Common myeloid progenitor, CD34-positive (primary cell): ENCODE results near the gene SORL1.

Experiments
- CTCF ChIA-PET: fragments of 350-600 bp; sonication (Branson Sonifier 250); formaldehyde crosslinking; loops from one replicate; lab custom pipeline; 2021; ENCODE audit warnings: antibody characterized with exemption; lab: Charles Lee
- POLR2A ChIA-PET: fragments of 350-600 bp; sonication (Branson Sonifier 250); formaldehyde crosslinking; loops from one replicate; lab custom pipeline; 2021; ENCODE audit warnings: antibody characterized with exemption; lab: Charles Lee
- DNase-seq, 3 donors: peaks; one replicate each; pipeline versions ENCODE4 v3.0.0 to v3.0.0-alpha.2; 2013
- H3K27ac ChIP-seq, 2 experiments: 1 replicate in 1 of 2; 2 replicates in 1 of 2; pipeline ENCODE4 v1.7.0; 2013; ENCODE audit warnings: inconsistent platforms in 2 of 2, low read length in 2 of 2, mild to moderate bottlenecking in 2 of 2, low read depth in 1 of 2, moderate library complexity in 1 of 2; ENCODE audit not compliant: severe bottlenecking in 2 of 2, insufficient read depth in 1 of 2, poor library complexity in 1 of 2
- H3K27me3 ChIP-seq, 5 experiments: replicated peaks in 2 of 5; 1 replicate in 3 of 5; 2 replicates in 2 of 5; pipeline versions ENCODE4 v1.6.1 to v1.7.0; 2013; ENCODE audit warnings: low read length in 4 of 5, mild to moderate bottlenecking in 2 of 5, moderate library complexity in 2 of 5, inconsistent platforms in 1 of 5; ENCODE audit not compliant: insufficient read depth in 5 of 5, control insufficient read depth in 4 of 5
- H3K36me3 ChIP-seq, 4 experiments: 1 replicate in 2 of 4; 2 replicates in 2 of 4; pipeline versions ENCODE4 v1.6.1 to v1.7.0; 2013; ENCODE audit warnings: low read length in 3 of 4, control low read depth in 1 of 4, mild to moderate bottlenecking in 1 of 4; ENCODE audit not compliant: control insufficient read depth in 4 of 4, insufficient read depth in 4 of 4
- H3K4me1 ChIP-seq, 4 experiments: 1 replicate in 3 of 4; 2 replicates in 1 of 4; pipeline versions ENCODE4 v1.6.1 to v1.7.1; 2013; ENCODE audit warnings: low read length in 3 of 4, mild to moderate bottlenecking in 3 of 4, control low read depth in 1 of 4, inconsistent platforms in 1 of 4, moderate library complexity in 1 of 4; ENCODE audit not compliant: control insufficient read depth in 4 of 4, insufficient read depth in 4 of 4; ENCODE audit errors: control extremely low read depth in 1 of 4
- H3K4me3 ChIP-seq, 7 experiments: 1 replicate in 4 of 7; 2 replicates in 3 of 7; pipeline versions ENCODE4 v1.5.1 to v1.7.0; 2013; ENCODE audit warnings: mild to moderate bottlenecking in 7 of 7, low read length in 6 of 7, moderate library complexity in 6 of 7, inconsistent platforms in 2 of 7, low read depth in 2 of 7, control low read depth in 1 of 7; ENCODE audit not compliant: insufficient read depth in 4 of 7, control insufficient read depth in 1 of 7; ENCODE audit errors: extremely low read depth in 1 of 7
- H3K9me3 ChIP-seq, 5 experiments: 1 replicate in 4 of 5; 2 replicates in 1 of 5; pipeline versions ENCODE4 v1.6.1 to v1.7.1; 2013; ENCODE audit warnings: low read length in 4 of 5, mild to moderate bottlenecking in 2 of 5, inconsistent platforms in 1 of 5, low read depth in 1 of 5, moderate library complexity in 1 of 5; ENCODE audit not compliant: control insufficient read depth in 4 of 5, insufficient read depth in 2 of 5; ENCODE audit errors: control extremely low read depth in 1 of 5
- WGBS: methylation state at CpG from one replicate; pipeline ENCODE4 v1.1.5; 2013; ENCODE audit not compliant: insufficient coverage; 5-methylcytosine and 5-hydroxymethylcytosine counted together

The SORL1 gene

DNA sequence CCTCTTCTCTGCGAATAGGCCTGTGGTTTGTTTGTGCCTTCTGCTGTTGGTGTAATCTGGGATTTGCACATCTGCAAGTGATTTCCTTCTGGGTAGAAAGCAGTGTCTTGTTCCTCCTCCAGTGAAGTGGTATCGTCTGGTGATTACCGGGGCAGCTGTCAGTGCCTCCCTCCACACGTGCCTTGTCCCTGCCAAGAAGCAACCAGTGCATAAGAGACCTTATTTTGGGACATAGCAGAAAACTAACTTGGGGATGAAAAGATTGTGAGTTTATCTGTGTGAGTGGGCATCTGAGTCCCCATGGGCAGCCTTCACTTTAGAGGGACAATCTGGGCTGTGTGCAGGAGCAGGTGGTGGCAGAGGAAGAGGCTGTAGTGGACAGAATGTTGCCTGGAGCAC lies 72.1 kb downstream of the SORL1 start:
- H3K36me3 ChIP-seq, result peaks cover 2 to 53% (median 35%) of the 10 kb centered on the region in 4 experiments
- peak overlapping the region in 2 of 7 experiments; percentile 1 to 3 for H3K4me3 ChIP-seq
- no peaks in the 10 kb centered on the region for H3K27me3 ChIP-seq
- DNase-seq, result peak; percentile 19 to 87 (median 76)
- ChIA-PET CTCF (interaction anchor here (1.5 to 1.6 kb wide), 3 partner anchors 10 to 73 kb away, joined by 3 to 7 read pairs (median 3); no protein-coding TSS in a partner anchor), POLR2A (interaction anchor here (0.6 to 1.5 kb wide), 2 partner anchors 41 to 109 kb away, joined by 3 to 6 read pairs; no protein-coding TSS in a partner anchor)
- no CpG with 5 or more reads among the region's 4 CpGs for WGBS
- H3K4me1 ChIP-seq, result peaks cover 4 to 29% (median 12%) of the 10 kb centered on the region in 4 experiments
- H3K27ac ChIP-seq, result no peak overlapping the region
- H3K9me3 ChIP-seq, result peaks cover 0 to 7% (median 0%) of the 10 kb centered on the region in 5 experiments

- ChIA-PET POLR2A (no interaction called here), CTCF (interaction anchor here (1.5 to 1.6 kb wide), 2 partner anchors 11 to 74 kb away, joined by 3 to 7 read pairs; no protein-coding TSS in a partner anchor)
- H3K36me3 ChIP-seq, result peaks cover 5 to 59% (median 35%) of the 10 kb centered on the region in 4 experiments
- H3K9me3 ChIP-seq, result peaks cover 0 to 18% (median 3%) of the 10 kb centered on the region in 5 experiments
- no peaks in the 10 kb centered on the region for H3K27me3 ChIP-seq
- H3K4me1 ChIP-seq, result peaks cover 4 to 26% (median 12%) of the 10 kb centered on the region in 4 experiments
- DNase-seq, result no peak
- H3K27ac ChIP-seq, result no peak overlapping the region
- no peak overlapping the region for H3K4me3 ChIP-seq
Observed at GRCh38 chr11:121525376-121525775, 73.3 kb downstream of the SORL1 start.

DNA sequence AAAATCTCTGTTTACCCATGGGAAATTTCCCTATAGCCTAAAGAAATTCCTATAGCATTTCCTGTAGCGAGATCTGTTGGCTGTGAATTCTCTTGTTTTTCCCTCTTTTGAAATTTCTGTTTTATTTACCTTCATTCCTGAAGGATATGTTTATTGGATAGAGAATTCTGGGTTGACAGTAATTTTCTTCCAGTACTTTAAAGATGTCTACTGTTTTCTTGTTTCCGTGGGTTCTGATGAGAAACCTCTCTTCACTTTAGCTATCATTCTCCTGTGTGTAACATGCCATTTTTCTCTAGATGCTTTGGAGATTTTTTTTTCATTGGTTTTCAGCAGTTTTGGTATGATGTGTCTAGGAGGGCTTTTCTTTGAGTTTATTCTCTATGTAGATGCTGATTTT lies 78.1 kb downstream of the SORL1 start:
- peaks cover 0 to 21% (median 3%) of the 10 kb centered on the region in 5 experiments for H3K9me3 ChIP-seq
- CTCF ChIA-PET, result no interaction called here
- WGBS, result no CpG with 5 or more reads among the region's 2 CpGs

DNA sequence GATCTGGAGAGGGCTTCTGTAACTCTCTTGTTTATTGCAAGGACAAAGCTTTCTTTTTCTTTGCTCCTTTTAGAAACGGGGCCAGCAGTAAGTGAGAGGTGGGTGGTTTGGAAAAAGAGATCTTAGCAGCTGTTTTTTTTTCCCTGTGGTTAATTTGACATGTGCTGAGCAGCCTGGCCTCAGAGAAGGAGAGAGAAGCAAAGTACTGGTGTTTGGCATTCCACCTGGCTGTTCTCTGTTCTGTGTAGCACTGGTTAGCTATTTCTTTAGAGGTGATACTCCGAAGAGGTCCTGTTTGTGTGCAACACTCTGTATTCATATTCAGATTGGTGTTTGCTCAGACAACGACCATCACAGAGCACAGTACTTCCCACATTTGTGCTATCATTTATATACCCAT lies 81.5 kb downstream of the SORL1 start:
- Histone ChIP-seq H3K27me3 (no peaks in the 10 kb centered on the region), H3K27ac (no peak overlapping the region), H3K4me1 (peaks cover 6 to 10% (median 9%) of the 10 kb centered on the region in 4 experiments), H3K4me3 (no peak overlapping the region), H3K36me3 (peaks cover 8 to 49% (median 29%) of the 10 kb centered on the region in 4 experiments), H3K9me3 (peaks cover 0 to 16% (median 3%) of the 10 kb centered on the region in 5 experiments)
- ChIA-PET POLR2A (no interaction called here), CTCF (interaction anchor here (0.8 to 2.2 kb wide), 14 partner anchors 15 to 339 kb away, joined by 3 to 19 read pairs (median 5); partner anchors contain the start of genes SORL1 and SORL1-AS1)
- DNase-seq, result no peak
- 86% methylated on average over 1 of the region's 3 CpGs for WGBS

More for the DNA sequence above, 78.1 kb downstream of the SORL1 start:
- Histone ChIP-seq H3K27me3 (no peaks in the 10 kb centered on the region), H3K36me3 (peaks cover 7 to 44% (median 21%) of the 10 kb centered on the region in 4 experiments), H3K4me3 (no peak overlapping the region), H3K27ac (no peak overlapping the region), H3K4me1 (peaks cover 6 to 10% (median 9%) of the 10 kb centered on the region in 4 experiments)
- no peak for DNase-seq
- POLR2A ChIA-PET, result interaction anchor here (0.5 kb wide), 1 partner anchor 13 kb away, joined by 5 read pairs; no protein-coding TSS in a partner anchor

- 65% methylated on average over 8 of the region's 12 CpGs for WGBS
- Histone ChIP-seq H3K4me1 (peaks cover 6 to 10% (median 9%) of the 10 kb centered on the region in 4 experiments), H3K36me3 (peaks cover 7 to 43% (median 28%) of the 10 kb centered on the region in 4 experiments), H3K4me3 (no peak overlapping the region), H3K27me3 (no peaks in the 10 kb centered on the region), H3K27ac (no peak overlapping the region), H3K9me3 (peaks cover 0 to 13% (median 3%) of the 10 kb centered on the region in 5 experiments)
- POLR2A ChIA-PET, result no interaction called here
- peak; percentile 50 to 74 (median 73) for DNase-seq
- CTCF ChIA-PET, result interaction anchor here (0.7 to 2.2 kb wide), 12 partner anchors 21 to 340 kb away, joined by 3 to 19 read pairs (median 6); partner anchors contain the start of genes SORL1 and SORL1-AS1
Observed at GRCh38 chr11:121534131-121535093, 82.3 kb downstream of the SORL1 start.

DNA sequence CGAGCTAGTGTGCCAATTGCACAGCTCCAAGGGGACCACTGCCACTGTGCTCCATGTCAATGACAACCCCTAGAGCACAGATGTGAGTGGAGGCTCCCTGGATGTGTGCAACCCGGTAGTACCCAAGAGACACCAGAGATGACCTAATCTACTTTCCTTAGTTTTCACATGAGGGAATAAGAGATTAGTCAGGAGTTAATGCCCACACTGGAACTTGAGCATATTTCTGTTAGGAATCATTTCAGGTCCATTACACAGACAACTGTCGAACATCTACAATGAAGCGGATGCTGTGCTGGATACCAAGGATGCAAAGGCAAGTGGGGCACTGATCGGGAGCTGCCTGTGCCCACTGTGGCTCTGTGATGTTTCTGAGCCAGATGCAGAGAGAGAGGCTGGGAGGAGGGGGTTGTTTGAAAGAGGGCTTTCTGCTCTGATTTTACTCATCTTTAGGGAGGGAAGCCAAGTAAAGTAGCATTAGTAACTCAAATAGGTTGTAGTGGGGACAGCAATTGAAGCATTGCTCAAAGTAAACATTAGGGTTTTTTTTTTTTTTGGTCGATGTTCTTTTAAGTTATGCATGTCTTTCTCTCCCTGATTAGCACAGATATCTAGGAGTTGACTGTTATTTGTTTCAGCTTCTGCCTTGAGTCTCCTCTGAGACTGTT lies 83.1 kb downstream of the SORL1 start:
- no peak for DNase-seq
- Histone ChIP-seq H3K36me3 (peaks cover 8 to 37% (median 24%) of the 10 kb centered on the region in 4 experiments), H3K27me3 (no peaks in the 10 kb centered on the region), H3K4me3 (no peak overlapping the region), H3K4me1 (peaks cover 6 to 10% (median 9%) of the 10 kb centered on the region in 4 experiments), H3K9me3 (peaks cover 0 to 7% (median 0%) of the 10 kb centered on the region in 5 experiments), H3K27ac (no peak overlapping the region)
- WGBS, result 96% methylated on average over 4 of the region's 6 CpGs
- ChIA-PET CTCF (interaction anchor here (0.9 to 2.2 kb wide), 4 partner anchors 84 to 219 kb away, joined by 3 to 19 read pairs (median 10); partner anchors contain the start of genes SORL1 and SORL1-AS1), POLR2A (interaction anchor here (0.7 kb wide), 1 partner anchor 21 kb away, joined by 6 read pairs; no protein-coding TSS in a partner anchor)
